Activated effector memory CD4-positive, alpha-beta T cell treated with Interleukin-2 at 50 U/mL for 16 hours (primary cell): ENCODE results near the gene RNF31.

Source experiments
- DNase-seq: peaks from one replicate; pipeline ENCODE4 v3.0.0-alpha.2; 2020

RNF31 gene

DNA sequence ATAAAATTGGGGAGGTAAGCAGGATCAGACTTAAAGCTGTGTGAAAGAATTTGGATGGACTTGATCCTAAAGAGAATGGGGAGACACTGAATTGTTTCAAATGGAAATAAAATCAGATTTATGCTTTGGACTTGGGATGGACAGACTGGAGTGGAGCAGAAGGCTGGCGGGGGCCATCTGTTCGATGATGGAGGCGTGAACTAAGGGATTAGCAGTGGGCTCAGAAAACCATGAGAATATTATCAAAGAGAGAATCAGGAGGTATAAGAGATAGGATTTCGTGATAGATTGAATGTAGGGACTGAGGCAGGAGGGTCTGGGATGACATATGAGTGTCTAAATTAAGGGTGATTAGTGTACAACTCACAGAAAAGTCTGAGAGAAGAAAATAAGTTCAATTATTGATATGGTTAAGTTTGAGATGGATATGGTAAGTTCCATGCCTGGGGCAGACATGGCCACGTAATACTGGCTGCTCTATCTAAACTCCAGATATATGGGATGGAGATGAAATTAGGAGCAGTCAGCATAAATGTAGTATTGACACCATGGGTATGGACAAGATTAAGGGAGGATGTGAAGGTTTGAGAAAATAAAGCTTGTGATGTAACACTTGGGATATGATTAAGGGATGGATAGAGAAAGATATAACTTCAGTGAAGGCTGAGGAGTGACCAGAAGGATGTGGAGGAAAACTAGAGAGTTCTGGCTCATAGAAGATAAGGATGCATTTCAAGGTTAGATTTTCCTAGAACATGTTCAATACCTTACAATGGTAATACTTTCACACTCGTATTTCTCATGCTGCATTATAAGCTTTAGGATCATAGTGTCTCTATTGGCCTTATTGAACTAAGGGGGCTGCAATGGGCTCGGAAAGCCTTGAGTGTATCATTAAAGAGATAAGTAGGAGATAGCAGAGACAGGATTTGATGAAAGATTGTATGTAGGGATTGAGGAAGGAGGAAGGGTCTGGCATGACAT, 57.2 kb downstream of the RNF31 start:
- DNase-seq, result no peak

- no peak for DNase-seq
These were observed 59.2 kb downstream of the RNF31 start for GRCh38 chr14:24206260-24207103.

DNA sequence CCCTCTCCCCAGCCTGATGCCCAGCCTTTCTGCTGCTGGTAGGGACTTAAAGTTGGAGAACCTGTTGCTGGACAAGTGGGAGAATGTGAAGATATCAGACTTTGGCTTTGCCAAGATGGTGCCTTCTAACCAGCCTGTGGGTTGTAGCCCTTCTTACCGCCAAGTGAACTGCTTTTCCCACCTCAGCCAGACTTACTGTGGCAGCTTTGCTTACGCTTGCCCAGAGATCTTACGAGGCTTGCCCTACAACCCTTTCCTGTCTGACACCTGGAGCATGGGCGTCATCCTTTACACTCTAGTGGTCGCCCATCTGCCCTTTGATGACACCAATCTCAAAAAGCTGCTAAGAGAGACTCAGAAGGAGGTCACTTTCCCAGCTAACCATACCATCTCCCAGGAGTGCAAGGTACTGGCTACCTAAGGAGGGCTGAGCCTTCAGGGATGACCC, 59.8 kb downstream of the RNF31 start:
- no peak for DNase-seq

DNA sequence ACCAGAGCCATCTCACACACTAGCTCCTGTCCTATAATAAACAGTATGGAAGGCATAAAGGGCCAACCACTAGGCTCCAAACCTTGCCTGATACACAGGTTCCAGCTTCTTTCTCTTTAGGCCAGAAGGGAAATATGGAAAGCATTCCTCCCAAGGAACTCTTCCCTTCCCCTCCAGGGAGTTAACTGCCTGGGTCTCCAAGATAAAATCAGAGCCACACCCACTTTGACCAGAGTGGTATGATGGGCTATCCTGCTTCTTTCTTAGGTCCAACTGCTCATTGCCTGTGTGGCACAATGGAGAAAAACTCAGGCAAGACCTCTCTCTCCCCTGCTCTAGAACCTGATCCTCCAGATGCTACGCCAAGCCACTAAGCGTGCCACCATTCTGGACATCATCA, 60.3 kb downstream of the RNF31 start:
- DNase-seq, result no peak
